GM19455 (cell line): Measurements from ENCODE around the gene ZFYVE21.

Experiments
- ATAC-seq: cut with Tn5 transposase; IDR thresholded peaks from one replicate; pipeline ENCODE4 v1.9.1; 2021; ENCODE audit not compliant: unreplicated experiment

ZFYVE21 gene

GRCh38 chr14:103691655-103692054, 24.0 kb upstream of the ZFYVE21 start:
- ATAC-seq = peak; percentile 63

- ATAC-seq = no peak
Measured at GRCh38 chr14:103692159-103692558, 23.5 kb upstream of the ZFYVE21 start.

- ATAC-seq = no peak
Measured at GRCh38 chr14:103692871-103693270, 22.7 kb upstream of the ZFYVE21 start.

- ATAC-seq = no peak
Measured at GRCh38 chr14:103693515-103693914, 22.1 kb upstream of the ZFYVE21 start.

GRCh38 chr14:103694572-103695026, 21.0 kb upstream of the ZFYVE21 start:
- ATAC-seq = no peak

GRCh38 chr14:103695296-103696069, 20.1 kb upstream of the ZFYVE21 start:
- no peak for ATAC-seq

- no peak for ATAC-seq
Measured at GRCh38 chr14:103696070-103696402, 19.6 kb upstream of the ZFYVE21 start.

- no peak for ATAC-seq
Measured at GRCh38 chr14:103696466-103697071, 19.0 kb upstream of the ZFYVE21 start.

- no peak for ATAC-seq
Measured at GRCh38 chr14:103697206-103697602, 18.4 kb upstream of the ZFYVE21 start.

GRCh38 chr14:103697603-103698379, 17.8 kb upstream of the ZFYVE21 start:
- ATAC-seq = no peak

- ATAC-seq = no peak
Measured at GRCh38 chr14:103698380-103699260, 17.0 kb upstream of the ZFYVE21 start.

- ATAC-seq = no peak
Measured at GRCh38 chr14:103699261-103699661, 16.3 kb upstream of the ZFYVE21 start.

- ATAC-seq = no peak
Measured at GRCh38 chr14:103699901-103700752, 15.5 kb upstream of the ZFYVE21 start.

- no peak for ATAC-seq
Measured at GRCh38 chr14:103700753-103701490, 14.7 kb upstream of the ZFYVE21 start.

- no peak for ATAC-seq
Measured at GRCh38 chr14:103702095-103702494, 13.5 kb upstream of the ZFYVE21 start.

GRCh38 chr14:103702497-103703432, 12.8 kb upstream of the ZFYVE21 start:
- no peak for ATAC-seq

GRCh38 chr14:103703433-103704385, 11.9 kb upstream of the ZFYVE21 start:
- no peak for ATAC-seq
